Brain microvascular endothelial cell (primary cell): Measurements from ENCODE around the gene MAN1C1.

Source experiments
- DNase-seq: peaks from one replicate; pipeline ENCODE4 v3.0.0-alpha.2; 2020
- H3K27ac ChIP-seq: fragments of 250-450 bp; sonication (Bioruptor Pico); 2 replicates; pipeline ENCODE4 v1.5.1; 2020; ENCODE audit warnings: mild to moderate bottlenecking, moderate library complexity
- H3K27me3 ChIP-seq: fragments of 250-450 bp; sonication (Bioruptor Pico); replicated peaks from 2 replicates; pipeline ENCODE4 v1.5.1; 2020; ENCODE audit warnings: mild to moderate bottlenecking
- H3K36me3 ChIP-seq: fragments of 250-450 bp; sonication (Bioruptor Pico); replicated peaks from 2 replicates; pipeline ENCODE4 v1.5.1; 2020; ENCODE audit warnings: mild to moderate bottlenecking
- H3K4me3 ChIP-seq: 2 replicates; pipeline ENCODE4 v1.5.1; 2011; ENCODE audit warnings: low read depth, mild to moderate bottlenecking, control low read depth, low read length, moderate library complexity
- in situ Hi-C: cut with HindIII; loops from 2 replicates; pipeline ENCODE4 v1.10.0; 2017; ENCODE audit warnings: low sequenced_read_pairs, low pct_ligation_motif_present
- TF ChIP-seq, protein P1 (sequence below): IDR thresholded peaks from 2 replicates; pipeline ENCODE4 v1.5.1; 2011; ENCODE audit warnings: low read depth, mild to moderate bottlenecking, moderate library complexity, low read length, control low read depth, inconsistent platforms; ENCODE audit errors: missing control alignments

MAN1C1 gene

DNA sequence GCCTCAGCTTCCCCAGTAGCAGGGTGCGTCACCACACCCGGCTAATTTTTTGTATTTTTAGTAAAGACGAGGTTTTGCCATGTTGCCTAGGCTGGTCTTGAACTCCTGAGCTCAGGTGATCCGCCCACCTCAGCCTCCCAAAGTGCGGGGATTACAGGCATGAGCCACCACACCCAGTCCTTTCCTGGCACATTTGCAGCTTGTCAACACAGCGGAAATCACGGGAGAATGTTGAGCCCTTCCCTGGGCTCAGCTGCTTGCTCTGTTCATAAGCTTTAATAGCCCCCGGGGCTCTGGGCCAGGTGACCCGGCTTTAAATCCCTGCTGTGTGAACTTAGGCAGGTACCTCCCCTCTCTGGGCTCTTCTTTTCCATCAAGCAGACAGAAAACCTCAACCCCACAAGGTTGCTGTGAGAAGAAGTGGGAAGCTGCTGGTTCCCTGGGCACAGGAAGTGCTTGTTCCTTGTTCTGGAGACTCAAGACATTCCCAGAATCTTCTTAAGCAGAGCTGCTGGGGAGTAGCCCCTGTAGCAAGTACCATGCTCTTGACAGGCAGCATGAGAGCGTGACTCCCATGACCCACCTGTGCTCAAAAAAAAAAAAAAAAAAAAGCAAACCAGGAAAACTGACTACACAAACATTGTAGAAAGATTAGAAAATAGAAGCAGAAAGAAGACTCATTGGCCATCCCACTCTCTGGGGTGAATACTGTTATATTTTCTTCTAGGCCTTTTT lies 168.9 kb downstream of the MAN1C1 start:
- TF ChIP-seq, protein P1, sequence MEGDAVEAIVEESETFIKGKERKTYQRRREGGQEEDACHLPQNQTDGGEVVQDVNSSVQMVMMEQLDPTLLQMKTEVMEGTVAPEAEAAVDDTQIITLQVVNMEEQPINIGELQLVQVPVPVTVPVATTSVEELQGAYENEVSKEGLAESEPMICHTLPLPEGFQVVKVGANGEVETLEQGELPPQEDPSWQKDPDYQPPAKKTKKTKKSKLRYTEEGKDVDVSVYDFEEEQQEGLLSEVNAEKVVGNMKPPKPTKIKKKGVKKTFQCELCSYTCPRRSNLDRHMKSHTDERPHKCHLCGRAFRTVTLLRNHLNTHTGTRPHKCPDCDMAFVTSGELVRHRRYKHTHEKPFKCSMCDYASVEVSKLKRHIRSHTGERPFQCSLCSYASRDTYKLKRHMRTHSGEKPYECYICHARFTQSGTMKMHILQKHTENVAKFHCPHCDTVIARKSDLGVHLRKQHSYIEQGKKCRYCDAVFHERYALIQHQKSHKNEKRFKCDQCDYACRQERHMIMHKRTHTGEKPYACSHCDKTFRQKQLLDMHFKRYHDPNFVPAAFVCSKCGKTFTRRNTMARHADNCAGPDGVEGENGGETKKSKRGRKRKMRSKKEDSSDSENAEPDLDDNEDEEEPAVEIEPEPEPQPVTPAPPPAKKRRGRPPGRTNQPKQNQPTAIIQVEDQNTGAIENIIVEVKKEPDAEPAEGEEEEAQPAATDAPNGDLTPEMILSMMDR: no peak
- no peaks in the 10 kb centered on the region for H3K36me3 ChIP-seq
- no peak for DNase-seq
- in situ Hi-C loops: loop anchor here (25.0 kb wide), 1 partner anchor 173 kb away; the partner anchor contains the start of gene MAN1C1
- H3K27me3 ChIP-seq: no peaks in the 10 kb centered on the region
- no peak overlapping the region for H3K4me3 ChIP-seq
- no peak overlapping the region for H3K27ac ChIP-seq

- DNase-seq: no peak
- TF ChIP-seq, protein P1: peak; percentile 9
- Histone ChIP-seq H3K27me3 (no peaks in the 10 kb centered on the region), H3K36me3 (no peaks in the 10 kb centered on the region), H3K4me3 (no peak overlapping the region), H3K27ac (no peak overlapping the region)
- in situ Hi-C loops: loop anchor here (25.0 kb wide), 1 partner anchor 175 kb away; the partner anchor contains the start of gene MAN1C1
Observed at GRCh38 chr1:25786887-25787759, 170.5 kb downstream of the MAN1C1 start.

- TF ChIP-seq, protein P1: no peak
- Histone ChIP-seq H3K27ac (no peak overlapping the region), H3K27me3 (no peaks in the 10 kb centered on the region), H3K36me3 (no peaks in the 10 kb centered on the region), H3K4me3 (no peak overlapping the region)
- DNase-seq: no peak
- in situ Hi-C loops: loop anchor here (25.0 kb wide), 1 partner anchor 175 kb away; the partner anchor contains the start of gene MAN1C1
Observed at GRCh38 chr1:25787760-25788166, 171.2 kb downstream of the MAN1C1 start.

DNA sequence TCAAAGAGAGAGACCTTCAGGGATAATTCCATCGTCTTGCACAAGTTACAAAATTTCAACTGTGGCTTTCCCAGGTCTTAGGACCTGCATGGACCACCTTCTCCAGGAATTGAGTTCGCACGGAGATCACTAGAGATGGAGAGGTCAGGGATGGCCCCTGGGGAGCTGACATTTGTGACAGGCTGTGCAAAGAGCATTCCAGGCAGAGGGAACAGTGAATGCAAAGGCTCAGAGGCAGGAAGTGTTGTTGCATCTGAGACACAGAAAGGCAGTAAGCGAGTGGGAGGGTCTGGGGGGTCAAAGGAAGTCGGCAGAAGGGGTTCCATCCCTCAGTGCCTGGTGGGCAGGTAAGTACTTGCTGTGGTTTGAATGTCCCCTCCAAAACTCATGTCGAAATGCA lies 173.9 kb downstream of the MAN1C1 start:
- Histone ChIP-seq H3K27ac (no peak overlapping the region), H3K4me3 (no peak overlapping the region), H3K36me3 (no peaks in the 10 kb centered on the region), H3K27me3 (no peaks in the 10 kb centered on the region)
- no peak for DNase-seq
- in situ Hi-C loops: loop anchor here (25.0 kb wide), 1 partner anchor 178 kb away; the partner anchor contains the start of gene MAN1C1
- TF ChIP-seq, protein P1: no peak

- in situ Hi-C loops: loop anchor here (25.0 kb wide), 1 partner anchor 180 kb away; the partner anchor contains the start of gene MAN1C1
- H3K27ac ChIP-seq: no peak overlapping the region
- no peak overlapping the region for H3K4me3 ChIP-seq
- H3K36me3 ChIP-seq: no peaks in the 10 kb centered on the region
- DNase-seq: no peak
- H3K27me3 ChIP-seq: no peaks in the 10 kb centered on the region
- TF ChIP-seq, protein P1: no peak
Observed at GRCh38 chr1:25792115-25792514, 175.5 kb downstream of the MAN1C1 start.
